Thyroid gland (tissue), 4 donors: Measurements from ENCODE around the gene PLAC8.

Experiments
- CTCF ChIP-seq, 6 experiments: fragments of 200-600 bp in 3 of 6; fragments of 450-650 bp in 3 of 6; sonication (generic) in 3 of 6; IDR thresholded peaks; one replicate each; pipeline ENCODE4 v1.5.1; 2016 to 2019; ENCODE audit warnings: antibody characterized with exemption in 6 of 6, mild to moderate bottlenecking in 2 of 6, inconsistent platforms in 1 of 6, moderate library complexity in 1 of 6
- POLR2A ChIP-seq, 2 donors: fragments of 450-650 bp; IDR thresholded peaks; one replicate each; pipeline ENCODE4 v1.6.1; 2017; ENCODE audit warnings: antibody characterized with exemption in 2 of 2, mild to moderate bottlenecking in 2 of 2, moderate library complexity in 1 of 2

- TF ChIP-seq CTCF (IDR thresholded peaks at IDR 0.05): no peak
- TF ChIP-seq POLR2A (IDR thresholded peaks at IDR 0.05): no peak
Observed at GRCh38 chr4:83128240-83128929, 13.9 kb upstream of the PLAC8 start.
